ENCODE measurements around the gene SLC8A3. TPM values are rescaled to one million over a fixed set of nuclear protein-coding genes. Genes with fewer than 3 reads are reported as not detected.

Gene SLC8A3
- total and polyA plus RNA-seq, 9 of the 15 experiments (the other 6 are each of a cell fraction or from before 2014, with no cell fraction given): not detected

GRCh38 chr14:70067810-70068209, 120.9 kb downstream of the SLC8A3 start (continued):
- TF ChIP-seq ZBTB40 (IDR thresholded peaks at IDR 0.05) (no peak), ZBTB40 (CRISPR knock-in tag; IDR thresholded peaks at IDR 0.05) (no peak), NCOA2 (IDR thresholded peaks at IDR 0.05; ENCODE audit: partially characterized antibody in 2 of 2) (no peak), CBFA2T3 (IDR thresholded peaks at IDR 0.05) (no peak), ZC3H8 (IDR thresholded peaks at IDR 0.05) (no peak), ZNF699 (CRISPR knock-in tag; IDR thresholded peaks at IDR 0.05; ENCODE audit: insufficient replicate concordance) (no peak), HINFP (tag; conservative IDR thresholded peaks at IDR 0.05; ENCODE audit: low read depth) (no peak), HNRNPH1 (optimal IDR thresholded peaks at IDR 0.05; ENCODE audit: low read depth, low read length) (no peak), TEAD4 (IDR thresholded peaks at IDR 0.05; ENCODE audit: low read length) (no peak), TEAD4 (CRISPR knock-in tag; IDR thresholded peaks at IDR 0.05; ENCODE audit: borderline replicate concordance) (no peak), RUNX1 (IDR thresholded peaks at IDR 0.05; ENCODE audit: low read depth) (no peak), TAF15 (IDR thresholded peaks at IDR 0.05; ENCODE audit: low read depth, low read length) (no peak)
